Keratinocyte (primary cell): Measurements from ENCODE around the gene HES3. TPM values are rescaled to one million over a fixed set of nuclear protein-coding genes. Genes with fewer than 3 reads are reported as not detected.

ENCODE experiments used
- DNase-seq: peaks from one replicate; pipeline ENCODE4 v3.0.0-alpha.2; 2011; ENCODE audit warnings: low read depth, missing footprints, low spot score
- FAIRE-seq: peaks from 2 replicates; lab custom pipeline; 2011; peaks lifted over from hg19 to GRCh38; lab: Jason Lieb, UNC
- H2AFZ ChIP-seq: 2 replicates; pipeline ENCODE4 v1.6.0; 2012; ENCODE audit warnings: low read length, control low read depth, inconsistent platforms; ENCODE audit not compliant: control insufficient read depth
- H3K27ac ChIP-seq: 2 replicates; pipeline ENCODE4 v1.5.1; 2011; ENCODE audit warnings: low read length; ENCODE audit not compliant: control insufficient read depth, insufficient read depth
- H3K27me3 ChIP-seq: 3 replicates; pipeline ENCODE4 v1.6.0; 2011; ENCODE audit warnings: low read length; ENCODE audit not compliant: control insufficient read depth, insufficient read depth; ENCODE audit errors: extremely low read depth
- H3K36me3 ChIP-seq, 2 experiments: 2 replicates in 1 of 2; 3 replicates in 1 of 2; pipeline ENCODE4 v1.5.1; 2011; ENCODE audit warnings: low read length in 2 of 2, mild to moderate bottlenecking in 1 of 2; ENCODE audit not compliant: control insufficient read depth in 2 of 2, insufficient read depth in 2 of 2; ENCODE audit errors: extremely low read depth in 1 of 2
- H3K4me1 ChIP-seq: 3 replicates; pipeline ENCODE4 v1.5.1; 2011; ENCODE audit warnings: low read length; ENCODE audit not compliant: control insufficient read depth, insufficient read depth; ENCODE audit errors: extremely low read depth
- H3K4me2 ChIP-seq: 3 replicates; pipeline ENCODE4 v1.6.0; 2011; ENCODE audit warnings: low read depth, low read length; ENCODE audit not compliant: control insufficient read depth, insufficient read depth; ENCODE audit errors: extremely low read depth
- H3K4me3 ChIP-seq, 3 experiments: fragments of 200-600 bp in 1 of 3; sonication (generic) in 1 of 3; 2 replicates in 2 of 3; 3 replicates in 1 of 3; pipeline ENCODE4 v1.5.1; 2011 to 2016; ENCODE audit warnings: low read length in 3 of 3, mild to moderate bottlenecking in 3 of 3, control low read depth in 2 of 3, inconsistent platforms in 1 of 3, low read depth in 1 of 3, mixed read lengths in 1 of 3, mixed run types in 1 of 3, moderate library complexity in 1 of 3; ENCODE audit not compliant: control insufficient read depth in 2 of 3, insufficient read depth in 2 of 3; ENCODE audit errors: extremely low read depth in 1 of 3
- H3K79me2 ChIP-seq: 2 replicates; pipeline ENCODE4 v1.6.0; 2012; ENCODE audit warnings: low read length; ENCODE audit not compliant: control insufficient read depth, insufficient read depth
- H3K9ac ChIP-seq: 3 replicates; pipeline ENCODE4 v1.6.0; 2011; ENCODE audit warnings: low read length; ENCODE audit not compliant: control insufficient read depth, insufficient read depth; ENCODE audit errors: extremely low read depth
- H3K9me1 ChIP-seq: 3 replicates; pipeline ENCODE4 v1.6.0; 2011; ENCODE audit warnings: low read length; ENCODE audit not compliant: control insufficient read depth, insufficient read depth; ENCODE audit errors: extremely low read depth
- H3K9me3 ChIP-seq: 2 replicates; pipeline ENCODE4 v1.5.1; 2012; ENCODE audit warnings: low read depth, low read length; ENCODE audit not compliant: control insufficient read depth
- H4K20me1 ChIP-seq: 3 replicates; pipeline ENCODE4 v1.6.0; 2011; ENCODE audit warnings: low read length; ENCODE audit not compliant: control insufficient read depth, insufficient read depth; ENCODE audit errors: extremely low read depth
- CTCF ChIP-seq, 3 experiments: IDR thresholded peaks in 1 of 3; conservative IDR thresholded peaks in 1 of 3; optimal IDR thresholded peaks in 1 of 3; 2 replicates in 2 of 3; 3 replicates in 1 of 3; pipeline versions ENCODE3 to v1.5.1; 2011; ENCODE audit warnings: low read length in 3 of 3, mild to moderate bottlenecking in 3 of 3, moderate library complexity in 2 of 3, control low read depth in 1 of 3, inconsistent platforms in 1 of 3; ENCODE audit not compliant: insufficient read depth in 2 of 3; ENCODE audit errors: extremely low read depth in 1 of 3
- EZH2 ChIP-seq: IDR thresholded peaks from one replicate; pipeline ENCODE4 v1.6.1; 2012; ENCODE audit warnings: inconsistent platforms, mild to moderate bottlenecking, low read length, moderate library complexity
- dilution Hi-C: fragments of 300-500 bp; cut with MboI; formaldehyde crosslinking; loops from one replicate; pipeline ENCODE4 v1.7.0; 2020; ENCODE audit warnings: low sequenced_read_pairs; ENCODE audit not compliant: extremely low pct_ligation_motif_present
- polyA plus RNA-seq, 5 experiments: library from polyadenylated mRNA; depleted of rRNA in 3 of 5; stranded (reverse) in 3 of 5; stranded (forward) in 1 of 5; unstranded in 1 of 5; fragments of >200 nt; gene quantifications; 1 replicate in 1 of 5; 2 replicates in 3 of 5; 3 replicates in 1 of 5; pipeline versions ENCODE4 v1.2.1 to v1.2.3, GENCODE V29; 2011 to 2012; ENCODE audit warnings: missing spikeins in 2 of 5, low read depth in 1 of 5, low replicate concordance in 1 of 5

Gene HES3
- polyA plus RNA-seq, 1 donor (not counting 4 experiments of a cell fraction or from before 2014, with no cell fraction given) = not detected

- no peak for FAIRE-seq
Measured at GRCh38 chr1:6239213-6239752, 4.7 kb upstream of the HES3 start.

GRCh38 chr1:6239950-6240768, 3.8 kb upstream of the HES3 start:
- H3K4me1 ChIP-seq = peaks cover under 1% of the 10 kb centered on the region
- H3K4me3 ChIP-seq = no peak overlapping the region
- no peak overlapping the region for H2AFZ ChIP-seq
- peaks cover 3% of the 10 kb centered on the region for H3K79me2 ChIP-seq
- H3K27me3 ChIP-seq = peaks cover 45% of the 10 kb centered on the region
- no peak overlapping the region for H3K27ac ChIP-seq
- H4K20me1 ChIP-seq = peaks cover 2% of the 10 kb centered on the region
- no peaks in the 10 kb centered on the region for H3K9me3 ChIP-seq
- no peak overlapping the region for H3K9ac ChIP-seq
- no peaks in the 10 kb centered on the region for H3K9me1 ChIP-seq
- dilution Hi-C loops = no loop called here
- no peak overlapping the region for H3K4me2 ChIP-seq
- no peak for FAIRE-seq
- no peak for DNase-seq
- TF ChIP-seq EZH2 = no peak
- TF ChIP-seq CTCF (optimal IDR thresholded peaks at IDR 0.05 in 1 of 3, IDR thresholded peaks at IDR 0.05 in 1 of 3, conservative IDR thresholded peaks at IDR 0.05 in 1 of 3; ENCODE audit: extremely low read depth in 1 of 3, insufficient read depth in 2 of 3, low read length in 3 of 3) = no peak
- H3K36me3 ChIP-seq = no peaks in the 10 kb centered on the region

More at GRCh38 chr1:6239213-6239752, 4.7 kb upstream of the HES3 start:
- no peak for DNase-seq
- Histone ChIP-seq H3K4me2 (no peak overlapping the region), H2AFZ (no peak overlapping the region), H3K79me2 (peaks cover 12% of the 10 kb centered on the region), H4K20me1 (peaks cover 2% of the 10 kb centered on the region), H3K27me3 (peaks cover 37% of the 10 kb centered on the region), H3K4me1 (peaks cover 8% of the 10 kb centered on the region), H3K9me1 (no peaks in the 10 kb centered on the region), H3K4me3 (no peak overlapping the region), H3K27ac (no peak overlapping the region), H3K9me3 (no peaks in the 10 kb centered on the region), H3K36me3 (no peaks in the 10 kb centered on the region), H3K9ac (no peak overlapping the region)
- no peak for TF ChIP-seq CTCF (optimal IDR thresholded peaks at IDR 0.05 in 1 of 3, IDR thresholded peaks at IDR 0.05 in 1 of 3, conservative IDR thresholded peaks at IDR 0.05 in 1 of 3; ENCODE audit: extremely low read depth in 1 of 3, insufficient read depth in 2 of 3, low read length in 3 of 3)
- no peak for TF ChIP-seq EZH2
- dilution Hi-C loops = no loop called here
